Stomach smooth muscle (tissue), 2 donors: ENCODE results near the gene SRPK1.

Experiments used
- H3K27ac ChIP-seq: one replicate; pipeline ENCODE4 v1.7.0; 2013; ENCODE audit warnings: mild to moderate bottlenecking, low read length, inconsistent platforms
- H3K27me3 ChIP-seq, 2 donors: one replicate each; pipeline ENCODE4 v1.7.0; 2013; ENCODE audit warnings: low read length in 2 of 2; ENCODE audit not compliant: insufficient read depth in 2 of 2, control insufficient read depth in 1 of 2
- H3K36me3 ChIP-seq, 2 donors: one replicate each; pipeline ENCODE4 v1.7.0; 2013; ENCODE audit warnings: low read length in 2 of 2; ENCODE audit not compliant: control insufficient read depth in 2 of 2, insufficient read depth in 2 of 2
- H3K4me1 ChIP-seq: one replicate; pipeline ENCODE4 v1.7.0; 2013; ENCODE audit warnings: low read length; ENCODE audit not compliant: control insufficient read depth, insufficient read depth
- H3K4me3 ChIP-seq, 2 donors: one replicate each; pipeline ENCODE4 v1.7.0; 2013; ENCODE audit warnings: low read length in 2 of 2
- H3K9ac ChIP-seq, 2 donors: one replicate each; pipeline ENCODE4 v1.7.0; 2013; ENCODE audit warnings: low read length in 2 of 2, mild to moderate bottlenecking in 1 of 2
- H3K9me3 ChIP-seq, 2 donors: one replicate each; pipeline ENCODE4 v1.7.0; 2013; ENCODE audit warnings: low read length in 2 of 2; ENCODE audit not compliant: control insufficient read depth in 2 of 2
- donor health status: healthy.
- donor health status: Pancreatic carcinoma.

SRPK1 gene

DNA sequence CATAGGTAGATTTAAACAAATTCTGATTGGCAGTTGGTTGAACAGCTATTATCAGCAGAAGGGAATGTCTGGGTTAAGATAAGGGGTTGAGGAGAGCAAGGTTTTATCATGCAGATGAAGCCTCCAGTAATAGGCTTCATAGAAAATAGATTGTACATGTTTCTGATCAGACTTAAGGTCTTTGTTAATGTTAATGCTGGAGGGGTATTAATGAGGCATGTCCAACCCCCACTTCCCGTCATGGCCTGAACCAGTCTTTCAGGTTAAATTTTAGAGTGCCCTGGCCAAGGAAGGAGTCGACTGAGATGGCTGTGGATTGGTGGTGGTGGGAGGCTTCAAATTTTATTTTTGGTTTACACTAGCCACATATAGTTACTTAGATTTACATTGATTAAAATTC, 136.7 kb downstream of the SRPK1 start:
- Histone ChIP-seq H3K4me1 (no peaks in the 10 kb centered on the region), H3K9ac (no peak overlapping the region), H3K36me3 (no peaks in the 10 kb centered on the region), H3K27ac (no peak overlapping the region), H3K27me3 (peaks cover 17 to 39% of the 10 kb centered on the region in 2 donors), H3K4me3 (no peak overlapping the region), H3K9me3 (no peaks in the 10 kb centered on the region)
